GM12878 (cell line): ENCODE results near the gene COX6B2.

Experiments used
- BCL3 ChIP-seq: IDR thresholded peaks from 2 replicates; pipeline ENCODE4 v1.6.1; 2011; ENCODE audit warnings: borderline replicate concordance, low read depth, mild to moderate bottlenecking, moderate library complexity, low read length; ENCODE audit not compliant: insufficient read depth, poor library complexity, severe bottlenecking
- CBX3 ChIP-seq: fragments of 200-600 bp; sonication (generic); IDR thresholded peaks from 2 replicates; pipeline ENCODE4 v1.6.1; 2016; ENCODE audit warnings: low read depth, borderline replicate concordance
- CHD2 ChIP-seq: IDR thresholded peaks from 2 replicates; pipeline ENCODE4 v1.6.1; 2011; ENCODE audit warnings: low read depth, low read length, improper control_type of control experiment, borderline replicate concordance
- CTCF ChIP-seq, 3 experiments: IDR thresholded peaks in 2 of 3; conservative IDR thresholded peaks in 1 of 3; 2 replicates each; pipeline ENCODE4 v1.5.1; 2011; ENCODE audit warnings: low read depth in 3 of 3, low read length in 3 of 3, mild to moderate bottlenecking in 3 of 3, control low read depth in 2 of 3, moderate library complexity in 2 of 3, inconsistent platforms in 1 of 3, mixed read lengths in 1 of 3; ENCODE audit not compliant: control insufficient read depth in 2 of 3, insufficient read depth in 1 of 3; ENCODE audit errors: extremely low read depth in 1 of 3
- EP300 ChIP-seq, 2 experiments: fragments of 150-350 bp in 1 of 2; IDR thresholded peaks; 2 replicates each; pipeline ENCODE4 v1.6.1; 2011 to 2012; ENCODE audit warnings: low read depth in 2 of 2, low read length in 2 of 2, borderline replicate concordance in 1 of 2, improper control_type of control experiment in 1 of 2, inconsistent platforms in 1 of 2; ENCODE audit not compliant: control insufficient read depth in 1 of 2
- GABPA ChIP-seq: IDR thresholded peaks from 2 replicates; pipeline ENCODE4 v1.6.1; 2014; ENCODE audit warnings: antibody characterized with exemption, low read depth, mild to moderate bottlenecking, inconsistent platforms
- RAD51 ChIP-seq: fragments of 450-650 bp; IDR thresholded peaks from 2 replicates; pipeline ENCODE4 v1.6.1; 2016; ENCODE audit warnings: moderate library complexity, mild to moderate bottlenecking, inconsistent platforms
- REST ChIP-seq: IDR thresholded peaks from 2 replicates; pipeline ENCODE4 v1.6.1; 2012; ENCODE audit warnings: mild to moderate bottlenecking, low read depth, low read length
- RFX5 ChIP-seq: IDR thresholded peaks from 2 replicates; pipeline ENCODE4 v1.6.1; 2011; ENCODE audit warnings: low read depth, low read length, improper control_type of control experiment
- TCF7 ChIP-seq: IDR thresholded peaks from 2 replicates; pipeline ENCODE4 v1.6.1; 2014; ENCODE audit warnings: antibody characterized with exemption, borderline replicate concordance
- ZNF622 ChIP-seq: fragments of 450-650 bp; IDR thresholded peaks from 2 replicates; pipeline ENCODE4 v1.6.1; 2017; ENCODE audit warnings: mild to moderate bottlenecking, inconsistent platforms
- ZZZ3 ChIP-seq: IDR thresholded peaks from 2 replicates; pipeline ENCODE4 v1.6.1; 2011; ENCODE audit warnings: low read depth; ENCODE audit not compliant: control insufficient read depth, insufficient read length

GRCh38 chr19:55322204-55322885 is 32.2 kb downstream of the COX6B2 start:
- TF ChIP-seq CTCF (IDR thresholded peaks at IDR 0.05 in 2 of 3, conservative IDR thresholded peaks at IDR 0.05 in 1 of 3; ENCODE audit: control insufficient read depth in 2 of 3, extremely low read depth in 1 of 3, insufficient read depth in 1 of 3, low read depth in 3 of 3, low read length in 3 of 3) (no peak), RFX5 (no peak), CHD2 (no peak), EP300 (IDR thresholded peaks at IDR 0.05; ENCODE audit: borderline replicate concordance in 1 of 2, control insufficient read depth in 1 of 2, low read depth in 2 of 2, low read length in 2 of 2) (no peak), BCL3 (no peak), ZZZ3 (no peak), TCF7 (no peak), REST (no peak), CBX3 (no peak), GABPA (no peak), ZNF622 (no peak), RAD51 (no peak)
